Panc1 (cell line): ENCODE measurements around the gene IPO5. TPM values are rescaled to one million over a fixed set of nuclear protein-coding genes. Genes with fewer than 3 reads are reported as not detected.

ENCODE experiments used
- ATAC-seq: fragments of 200-7000 bp; cut with Tn5 transposase; 2 replicates; pipeline ENCODE4 v1.9.1; 2020; ENCODE audit warnings: mild to moderate bottlenecking, moderate library complexity
- BruUV-seq: library from RNA; stranded (reverse); fragments of 400-500 nt; replicated peaks from 2 replicates; lab custom pipeline; 2021; lab: Mats Ljungman, UMichigan
- CTCF ChIA-PET: fragments of 300-600 bp; sonication (Branson Sonifier 250); formaldehyde crosslinking; loops from one replicate; lab custom pipeline; 2022; ENCODE audit warnings: antibody characterized with exemption; lab: Charles Lee
- POLR2A ChIA-PET: fragments of 300-600 bp; sonication (Branson Sonifier 250); formaldehyde crosslinking; loops from one replicate; lab custom pipeline; 2022; ENCODE audit warnings: antibody characterized with exemption; lab: Charles Lee
- DNase-seq: peaks from one replicate; pipeline ENCODE4 v3.0.0-alpha.2; 2010; ENCODE audit warnings: low read depth, low spot score
- H3K27ac ChIP-seq: 2 replicates; pipeline ENCODE4 v1.5.1; 2011; ENCODE audit warnings: mild to moderate bottlenecking, low read length, inconsistent platforms
- H3K27me3 ChIP-seq: fragments of 200-500 bp; sonication (Bioruptor generic); 2 replicates; pipeline ENCODE4 v1.6.0; 2014; ENCODE audit warnings: low read length, inconsistent platforms; ENCODE audit not compliant: control insufficient read depth, insufficient read depth
- H3K36me3 ChIP-seq: fragments of 200-500 bp; sonication (Bioruptor generic); 2 replicates; pipeline ENCODE4 v1.5.1; 2014; ENCODE audit warnings: inconsistent platforms, mild to moderate bottlenecking, low read length, moderate library complexity; ENCODE audit not compliant: control insufficient read depth, insufficient read depth
- H3K4me1 ChIP-seq: 2 replicates; pipeline ENCODE4 v1.5.1; 2011; ENCODE audit warnings: inconsistent platforms, mild to moderate bottlenecking, low read length, moderate library complexity; ENCODE audit not compliant: control insufficient read depth, insufficient read depth
- H3K4me3 ChIP-seq, 2 experiments: 2 replicates each; pipeline ENCODE4 v1.5.1; 2011 to 2012; ENCODE audit warnings: low read depth in 2 of 2, low read length in 2 of 2, mild to moderate bottlenecking in 2 of 2, inconsistent platforms in 1 of 2, moderate library complexity in 1 of 2
- H3K9me3 ChIP-seq: fragments of 200-500 bp; sonication (Bioruptor generic); 2 replicates; pipeline ENCODE4 v1.5.1; 2014; ENCODE audit warnings: low read depth, mild to moderate bottlenecking, inconsistent platforms, low read length, moderate library complexity; ENCODE audit not compliant: control insufficient read depth, insufficient read depth
- POLR2AphosphoS5 ChIP-seq: IDR thresholded peaks from 2 replicates; pipeline ENCODE4 v1.6.1; 2012; ENCODE audit warnings: mild to moderate bottlenecking, low read depth, low read length, moderate library complexity
- SIN3A ChIP-seq: IDR thresholded peaks from 2 replicates; pipeline ENCODE4 v1.6.1; 2012; ENCODE audit warnings: low read depth, mild to moderate bottlenecking, low read length, moderate library complexity, borderline replicate concordance; ENCODE audit not compliant: insufficient read depth
- TCF7L2 ChIP-seq: IDR thresholded peaks from 2 replicates; pipeline ENCODE4 v1.6.1; 2011; ENCODE audit warnings: mild to moderate bottlenecking, low read depth, low read length, inconsistent platforms
- in situ Hi-C: cut with HindIII; loops from 2 replicates; pipeline ENCODE4 v1.10.0; 2016; ENCODE audit warnings: low sequenced_read_pairs, low pct_unique_long_range_greater_than_20kb
- intact Hi-C: fragments of 100-400 bp; cut with micrococcal nuclease; formaldehyde crosslinking; loops from one replicate; pipeline ENCODE4 v1.10.0; 2022; ENCODE audit not compliant: unreplicated experiment
- total RNA-seq: library from RNA; stranded (reverse); gene quantifications from one replicate; pipeline ENCODE4 v1.2.1, GENCODE V29; 2021; ENCODE audit not compliant: unreplicated experiment
- TF ChIP-seq, protein P1 (sequence below), 2 experiments: IDR thresholded peaks; 2 replicates each; pipeline ENCODE4 v1.6.1; 2011 to 2012; ENCODE audit warnings: low read depth in 2 of 2, control low read depth in 1 of 2, low read length in 1 of 2, mild to moderate bottlenecking in 1 of 2, moderate library complexity in 1 of 2; ENCODE audit not compliant: insufficient read depth in 1 of 2
- TF ChIP-seq, protein P2 (sequence below): fragments of 450-650 bp; IDR thresholded peaks from 2 replicates; pipeline ENCODE4 v1.5.1; 2017; ENCODE audit warnings: mild to moderate bottlenecking

The IPO5 gene
- total RNA-seq, 1 experiment from 2014 or later = 122 TPM

GRCh38 chr13:98025480-98026025 is 72.1 kb downstream of the IPO5 start:
- no peak for ATAC-seq
- no TSS peak for BruUV-seq
- TF ChIP-seq, protein P1, sequence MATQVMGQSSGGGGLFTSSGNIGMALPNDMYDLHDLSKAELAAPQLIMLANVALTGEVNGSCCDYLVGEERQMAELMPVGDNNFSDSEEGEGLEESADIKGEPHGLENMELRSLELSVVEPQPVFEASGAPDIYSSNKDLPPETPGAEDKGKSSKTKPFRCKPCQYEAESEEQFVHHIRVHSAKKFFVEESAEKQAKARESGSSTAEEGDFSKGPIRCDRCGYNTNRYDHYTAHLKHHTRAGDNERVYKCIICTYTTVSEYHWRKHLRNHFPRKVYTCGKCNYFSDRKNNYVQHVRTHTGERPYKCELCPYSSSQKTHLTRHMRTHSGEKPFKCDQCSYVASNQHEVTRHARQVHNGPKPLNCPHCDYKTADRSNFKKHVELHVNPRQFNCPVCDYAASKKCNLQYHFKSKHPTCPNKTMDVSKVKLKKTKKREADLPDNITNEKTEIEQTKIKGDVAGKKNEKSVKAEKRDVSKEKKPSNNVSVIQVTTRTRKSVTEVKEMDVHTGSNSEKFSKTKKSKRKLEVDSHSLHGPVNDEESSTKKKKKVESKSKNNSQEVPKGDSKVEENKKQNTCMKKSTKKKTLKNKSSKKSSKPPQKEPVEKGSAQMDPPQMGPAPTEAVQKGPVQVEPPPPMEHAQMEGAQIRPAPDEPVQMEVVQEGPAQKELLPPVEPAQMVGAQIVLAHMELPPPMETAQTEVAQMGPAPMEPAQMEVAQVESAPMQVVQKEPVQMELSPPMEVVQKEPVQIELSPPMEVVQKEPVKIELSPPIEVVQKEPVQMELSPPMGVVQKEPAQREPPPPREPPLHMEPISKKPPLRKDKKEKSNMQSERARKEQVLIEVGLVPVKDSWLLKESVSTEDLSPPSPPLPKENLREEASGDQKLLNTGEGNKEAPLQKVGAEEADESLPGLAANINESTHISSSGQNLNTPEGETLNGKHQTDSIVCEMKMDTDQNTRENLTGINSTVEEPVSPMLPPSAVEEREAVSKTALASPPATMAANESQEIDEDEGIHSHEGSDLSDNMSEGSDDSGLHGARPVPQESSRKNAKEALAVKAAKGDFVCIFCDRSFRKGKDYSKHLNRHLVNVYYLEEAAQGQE (IDR thresholded peaks at IDR 0.05; ENCODE audit: insufficient read depth in 1 of 2, low read depth in 2 of 2, low read length in 1 of 2) = no peak
- TF ChIP-seq POLR2AphosphoS5 = no peak
- no peak for TF ChIP-seq SIN3A
- TF ChIP-seq TCF7L2 = no peak
- TF ChIP-seq, protein P2, sequence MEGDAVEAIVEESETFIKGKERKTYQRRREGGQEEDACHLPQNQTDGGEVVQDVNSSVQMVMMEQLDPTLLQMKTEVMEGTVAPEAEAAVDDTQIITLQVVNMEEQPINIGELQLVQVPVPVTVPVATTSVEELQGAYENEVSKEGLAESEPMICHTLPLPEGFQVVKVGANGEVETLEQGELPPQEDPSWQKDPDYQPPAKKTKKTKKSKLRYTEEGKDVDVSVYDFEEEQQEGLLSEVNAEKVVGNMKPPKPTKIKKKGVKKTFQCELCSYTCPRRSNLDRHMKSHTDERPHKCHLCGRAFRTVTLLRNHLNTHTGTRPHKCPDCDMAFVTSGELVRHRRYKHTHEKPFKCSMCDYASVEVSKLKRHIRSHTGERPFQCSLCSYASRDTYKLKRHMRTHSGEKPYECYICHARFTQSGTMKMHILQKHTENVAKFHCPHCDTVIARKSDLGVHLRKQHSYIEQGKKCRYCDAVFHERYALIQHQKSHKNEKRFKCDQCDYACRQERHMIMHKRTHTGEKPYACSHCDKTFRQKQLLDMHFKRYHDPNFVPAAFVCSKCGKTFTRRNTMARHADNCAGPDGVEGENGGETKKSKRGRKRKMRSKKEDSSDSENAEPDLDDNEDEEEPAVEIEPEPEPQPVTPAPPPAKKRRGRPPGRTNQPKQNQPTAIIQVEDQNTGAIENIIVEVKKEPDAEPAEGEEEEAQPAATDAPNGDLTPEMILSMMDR = no peak
- CTCF ChIA-PET = interaction anchor here (0.7 kb wide), 1 partner anchor 30 kb away, joined by 7 read pairs; no protein-coding TSS in a partner anchor
- Histone ChIP-seq H3K4me3 (no peak overlapping the region), H3K9me3 (no peaks in the 10 kb centered on the region), H3K27ac (no peak overlapping the region), H3K36me3 (peaks cover 7% of the 10 kb centered on the region; the same call in 1 of the 2 replicates), H3K4me1 (no peaks in the 10 kb centered on the region), H3K27me3 (no peaks in the 10 kb centered on the region)
- DNase-seq = no peak
- POLR2A ChIA-PET = interaction anchor here (0.7 kb wide), 1 partner anchor 38 kb away, joined by 8 read pairs; no protein-coding TSS in a partner anchor
- intact Hi-C loops = no loop called here
- in situ Hi-C loops = no loop called here

- intact Hi-C loops = no loop called here
- ChIA-PET CTCF (no interaction called here), POLR2A (interaction anchor here (0.7 kb wide), 1 partner anchor 37 kb away, joined by 8 read pairs; no protein-coding TSS in a partner anchor)
- H3K27me3 ChIP-seq = no peaks in the 10 kb centered on the region
- no peaks in the 10 kb centered on the region for H3K9me3 ChIP-seq
- no peaks in the 10 kb centered on the region for H3K4me1 ChIP-seq
- BruUV-seq = no TSS peak
- DNase-seq (no peak), ATAC-seq (no peak)
- no peak overlapping the region for H3K4me3 ChIP-seq
- H3K36me3 ChIP-seq = no peaks in the 10 kb centered on the region
- TF ChIP-seq TCF7L2 = no peak
- TF ChIP-seq, protein P2 = no peak
- TF ChIP-seq POLR2AphosphoS5 = no peak
- no peak for TF ChIP-seq SIN3A
- TF ChIP-seq, protein P1 (IDR thresholded peaks at IDR 0.05; ENCODE audit: insufficient read depth in 1 of 2, low read depth in 2 of 2, low read length in 1 of 2) = no peak
- in situ Hi-C loops = no loop called here
- no peak overlapping the region for H3K27ac ChIP-seq
Observed at GRCh38 chr13:98026457-98026857, 73.0 kb downstream of the IPO5 start.
